ENCODE results near the gene WSB1.

The WSB1 gene

DNA sequence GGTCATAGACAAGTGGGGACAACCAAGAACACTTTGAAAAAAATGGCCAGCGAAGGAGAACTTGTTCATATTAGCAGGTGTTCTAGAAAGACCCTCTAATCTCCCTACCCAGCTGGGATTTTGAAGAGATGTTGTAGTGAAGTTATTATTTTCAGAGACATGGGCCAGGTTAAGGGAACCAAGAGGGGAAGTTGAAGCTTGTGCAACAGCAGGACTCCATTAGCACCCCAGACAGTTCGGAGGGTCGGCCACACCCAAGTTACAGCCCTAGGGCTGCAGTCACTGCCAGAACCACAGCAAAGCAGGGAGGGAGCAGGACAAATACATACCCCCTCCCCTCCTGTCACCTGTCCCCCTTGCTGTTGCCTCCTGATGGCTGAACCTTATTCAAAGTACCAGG lies 42.3 kb downstream of the WSB1 start:
- no peak for DNase-seq (ENCODE audit: low read depth in 2 of 3, low spot score in 2 of 3)

DNA sequence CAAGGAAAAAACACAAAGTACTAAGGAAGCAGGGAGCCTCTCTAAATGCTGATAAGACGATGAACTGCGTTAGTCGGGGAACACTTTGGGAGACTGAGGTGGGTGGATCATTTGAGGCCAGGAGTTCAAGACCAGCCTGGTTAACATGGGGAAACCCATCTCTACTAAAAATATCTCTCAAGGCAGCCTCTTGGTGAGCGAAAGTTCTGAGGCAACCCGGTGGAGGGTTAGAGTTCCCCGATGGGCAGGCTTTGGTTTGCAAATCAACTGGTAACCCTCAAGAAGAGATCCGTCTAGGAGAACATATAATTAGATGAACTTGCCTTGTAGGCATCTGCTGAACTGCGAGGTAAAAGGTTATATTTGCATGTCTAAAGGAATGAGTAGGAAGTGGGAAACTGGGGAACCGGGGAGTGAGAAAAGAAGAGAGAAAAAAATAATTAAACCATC lies 44.6 kb downstream of the WSB1 start:
- no peak for DNase-seq (ENCODE audit: low read depth in 2 of 3, low spot score in 2 of 3)

DNA sequence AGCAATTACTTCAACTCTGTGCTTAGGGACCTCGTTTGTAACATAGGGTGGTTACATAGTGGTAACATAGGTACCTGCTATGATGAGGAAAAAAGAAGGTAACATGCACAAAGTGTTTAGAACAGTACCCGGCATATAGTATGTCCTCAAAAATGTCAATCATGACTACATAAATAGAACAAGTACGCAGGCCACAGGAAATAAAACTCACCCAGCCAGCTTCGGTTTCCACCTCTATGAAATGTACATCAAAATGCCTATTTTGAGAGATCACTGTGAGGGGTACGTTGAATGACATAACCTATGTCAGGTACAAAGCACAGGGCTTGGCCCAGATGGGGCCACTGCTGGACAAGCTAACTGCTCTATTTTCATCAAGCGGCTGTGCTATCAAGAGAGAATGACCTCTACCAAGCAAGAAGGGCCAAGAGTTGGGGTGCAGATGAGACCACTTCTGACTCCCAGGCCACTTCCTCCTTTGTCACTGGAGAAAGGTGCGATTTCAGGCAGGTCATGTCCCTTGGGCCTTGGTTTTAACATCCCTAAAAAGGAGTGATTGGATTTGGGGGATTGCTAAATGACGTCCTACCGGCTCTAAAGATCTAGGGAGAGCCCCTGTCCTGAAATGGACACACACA lies 45.4 kb downstream of the WSB1 start:
- no peak for DNase-seq (ENCODE audit: low read depth in 2 of 3, low spot score in 2 of 3)

DNA sequence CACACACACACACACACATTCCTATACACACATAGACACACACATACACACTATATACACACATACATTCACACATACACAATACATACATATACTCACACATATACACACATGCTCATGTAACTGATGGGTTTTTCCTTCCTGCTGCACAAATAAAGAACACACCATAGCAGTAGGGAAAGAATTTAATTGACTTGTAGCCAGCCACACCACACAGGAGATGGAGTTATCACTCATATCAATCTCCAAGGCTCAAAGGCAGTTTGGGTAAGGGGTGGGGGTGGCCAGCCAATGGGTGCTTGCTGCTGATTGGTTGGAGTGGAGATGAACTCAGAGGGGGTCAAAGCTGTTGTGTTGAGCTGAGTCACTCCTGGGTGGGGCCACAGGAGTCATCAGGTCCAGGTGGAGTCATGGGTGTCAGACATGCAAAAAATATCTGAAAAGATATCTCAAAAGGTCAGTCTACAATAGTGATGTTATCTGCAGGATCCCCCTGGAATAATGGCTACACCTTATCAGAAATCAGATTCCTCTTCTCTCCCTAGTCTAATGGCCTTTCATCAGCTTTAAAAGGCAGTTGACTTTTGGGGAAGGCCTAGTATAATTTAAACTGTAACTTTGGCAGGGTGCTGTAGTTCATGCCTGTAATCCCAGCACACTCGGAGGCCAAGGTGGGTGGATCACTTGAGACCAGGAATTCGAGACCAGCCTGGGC lies 46.1 kb downstream of the WSB1 start:
- no peak for DNase-seq (ENCODE audit: low read depth in 2 of 3, low spot score in 2 of 3)

DNA sequence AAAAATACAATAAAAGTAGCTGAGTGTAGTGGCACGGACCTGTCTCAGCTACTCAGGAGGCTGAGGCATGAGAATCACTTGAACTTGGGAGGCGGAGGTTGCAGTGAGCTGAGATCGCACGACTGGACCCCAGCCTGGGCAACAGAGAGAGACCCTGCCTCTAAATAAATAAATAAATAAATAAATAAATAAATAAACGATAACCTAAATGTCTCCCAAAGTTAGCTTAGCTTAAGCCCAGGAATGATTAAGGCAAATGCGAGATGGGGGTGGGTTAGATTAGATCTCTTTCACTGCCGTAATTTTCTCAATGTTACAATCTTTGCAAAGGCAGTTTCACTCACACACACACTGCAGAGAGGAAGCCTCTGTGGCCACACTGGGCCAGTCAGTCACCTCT lies 46.7 kb downstream of the WSB1 start:
- DNase-seq (ENCODE audit: low read depth in 2 of 3, low spot score in 2 of 3): no peak

DNA sequence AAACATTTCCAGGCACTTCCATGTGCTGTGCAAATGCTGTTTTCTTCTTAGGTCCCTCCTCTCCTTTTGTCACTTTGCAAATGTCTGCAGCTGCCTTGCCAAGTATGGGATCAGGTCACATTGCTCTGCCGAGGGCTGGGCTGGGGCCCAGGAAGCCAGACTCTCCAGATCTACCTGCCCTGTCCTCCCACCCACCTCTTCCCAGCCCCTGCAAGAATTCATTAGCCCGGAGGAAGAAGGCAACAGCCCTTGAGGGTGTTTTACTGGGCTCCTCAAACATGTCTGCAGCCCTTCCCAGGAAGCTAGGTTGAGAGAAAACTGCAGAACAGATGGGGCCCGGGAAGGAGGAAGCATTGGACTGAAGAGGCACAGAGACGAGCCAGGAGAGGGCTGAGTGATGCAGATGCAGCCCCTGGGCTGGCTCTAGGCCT lies 47.1 kb downstream of the WSB1 start:
- no peak for DNase-seq (ENCODE audit: low read depth in 2 of 3, low spot score in 2 of 3)

DNA sequence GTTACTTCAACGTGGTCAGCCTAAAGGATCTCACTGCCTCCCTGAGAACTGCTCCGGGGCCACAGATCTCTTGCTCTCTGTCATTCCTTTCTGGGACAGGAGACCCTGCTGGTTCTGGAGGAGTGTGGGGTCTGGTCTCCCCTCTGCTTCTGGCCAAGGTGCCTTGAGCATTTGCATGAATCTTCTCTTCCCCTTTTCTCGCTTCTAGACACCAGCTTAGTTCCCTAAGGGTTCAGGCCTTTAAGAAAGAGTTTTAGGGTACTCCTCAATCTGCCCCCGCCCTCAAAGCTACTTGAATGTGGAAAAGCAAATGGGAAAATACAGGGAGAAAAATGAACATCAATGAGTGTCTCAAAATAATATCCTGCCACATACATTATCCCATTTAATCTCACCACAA lies 48.1 kb downstream of the WSB1 start:
- no peak for DNase-seq (ENCODE audit: low read depth in 2 of 3, low spot score in 2 of 3)

DNA sequence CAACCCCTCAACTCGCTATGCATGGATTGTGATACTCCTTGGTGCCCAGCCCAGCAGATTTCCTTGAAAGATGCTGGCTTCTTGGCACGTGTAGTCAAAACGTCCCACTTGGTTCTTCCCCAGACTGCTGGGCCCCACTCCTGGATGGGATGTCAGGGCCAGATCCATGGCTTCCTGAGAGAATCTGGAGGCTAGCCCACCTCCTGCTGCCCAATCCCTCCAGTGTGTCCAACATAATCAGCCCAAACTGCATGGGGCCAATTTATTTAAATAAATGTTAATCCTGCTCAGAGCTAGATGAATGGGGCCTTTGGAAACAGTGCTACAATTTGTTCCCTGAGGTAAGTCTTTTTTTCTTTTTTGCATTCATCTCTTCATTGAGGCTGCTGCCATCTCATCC lies 49.4 kb downstream of the WSB1 start:
- no peak for DNase-seq (ENCODE audit: low read depth in 2 of 3, low spot score in 2 of 3)

DNA sequence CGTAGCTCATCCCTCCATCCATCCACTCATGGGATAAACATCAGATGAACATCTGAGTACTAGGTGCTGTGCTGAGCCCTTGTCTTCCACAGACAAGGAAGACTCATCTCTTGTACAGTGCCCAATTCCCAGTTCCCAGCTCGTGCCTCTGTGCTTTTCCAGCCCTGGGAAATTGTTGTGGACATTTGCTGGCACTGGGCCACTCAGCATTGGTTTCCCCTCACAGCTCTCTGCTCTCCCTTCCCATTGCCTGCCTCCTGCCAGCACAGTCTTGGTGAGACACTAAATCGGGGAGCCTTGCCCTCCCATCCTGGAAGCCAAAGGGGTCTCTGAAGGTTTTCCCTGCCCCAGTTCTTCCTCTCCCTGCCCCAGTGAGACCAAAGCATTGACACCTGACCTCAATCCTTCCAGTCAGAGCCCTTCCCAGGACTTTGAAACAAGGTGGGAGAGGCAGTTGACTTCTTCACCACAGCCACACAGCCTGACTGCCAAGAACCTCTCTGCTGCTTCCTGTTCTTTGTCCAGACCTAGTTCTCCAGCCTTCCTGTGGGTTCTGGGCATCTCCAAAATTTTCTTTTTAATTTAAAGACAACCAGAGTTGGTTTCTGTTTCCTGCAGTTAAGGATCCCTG lies 50.2 kb downstream of the WSB1 start:
- no peak for DNase-seq (ENCODE audit: low read depth in 2 of 3, low spot score in 2 of 3)

DNA sequence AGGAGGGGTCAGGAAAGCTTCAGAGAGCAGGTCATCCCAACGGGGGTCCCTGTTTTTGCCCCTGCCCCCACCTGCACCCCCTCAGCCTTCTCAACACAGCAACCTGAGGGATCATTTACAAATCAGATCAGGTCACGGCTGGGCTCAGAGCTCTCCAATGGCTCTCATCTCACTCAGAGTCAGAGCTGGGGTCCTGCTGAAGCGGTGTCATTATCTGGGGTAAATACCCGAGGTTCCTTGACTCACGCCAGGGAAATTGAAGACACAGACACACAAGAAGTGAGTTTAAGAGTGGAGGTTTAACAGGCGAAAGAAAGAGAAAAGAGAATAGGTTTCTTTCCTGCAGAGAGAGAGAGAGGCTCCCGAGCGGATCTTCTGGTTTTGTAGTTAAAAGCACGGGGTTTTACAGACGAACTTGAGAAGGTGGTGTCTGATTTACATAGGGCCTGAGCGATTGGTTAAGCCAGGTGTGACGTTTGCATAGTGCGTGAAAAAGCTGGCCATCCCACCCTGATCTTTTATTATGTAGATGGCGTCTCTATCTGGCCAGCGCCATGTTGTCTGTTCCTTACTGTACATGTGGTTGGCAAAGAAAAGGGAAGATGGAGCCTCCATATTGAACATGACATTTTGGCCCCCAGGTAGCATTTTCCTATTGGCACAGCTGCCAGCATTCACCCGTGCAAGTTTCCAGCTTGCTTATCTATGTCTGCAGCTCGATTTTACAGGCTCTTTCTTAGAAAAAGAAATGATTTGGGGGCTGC lies 51.4 kb downstream of the WSB1 start:
- no peak for DNase-seq (ENCODE audit: low read depth in 2 of 3, low spot score in 2 of 3)

DNA sequence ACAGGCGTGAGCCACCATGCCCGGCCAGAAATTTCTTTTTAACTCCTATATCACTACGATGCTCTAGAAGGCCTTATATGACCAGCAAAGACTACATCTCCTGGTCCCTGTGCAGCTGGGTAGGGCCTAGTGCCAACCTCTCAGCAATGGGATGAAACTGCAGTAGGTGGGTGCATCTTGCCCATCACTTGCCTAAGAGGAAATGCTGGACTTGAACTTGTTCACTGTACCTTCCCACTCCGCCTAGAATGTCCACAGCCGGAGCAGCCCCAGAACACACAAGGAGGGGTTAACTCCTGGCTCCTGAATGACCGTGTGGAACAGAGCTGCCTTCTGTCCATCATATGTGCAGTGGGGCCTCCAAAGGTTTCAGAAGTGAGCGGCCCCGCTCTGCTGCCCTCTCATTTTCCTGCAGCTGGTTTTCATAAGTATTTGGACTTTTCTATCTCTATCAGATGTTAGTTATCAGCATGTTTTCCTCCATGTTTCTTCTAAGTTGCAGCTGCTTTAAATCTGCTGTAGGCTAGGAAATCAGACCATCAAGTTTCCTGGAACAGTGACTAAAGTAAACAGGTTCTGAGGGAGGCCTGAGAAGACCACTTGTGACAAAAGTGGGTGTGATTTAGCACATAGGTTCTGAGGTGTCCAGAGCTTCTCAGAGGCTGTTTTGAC lies 52.5 kb downstream of the WSB1 start:
- DNase-seq (ENCODE audit: low read depth in 2 of 3, low spot score in 2 of 3): no peak

DNA sequence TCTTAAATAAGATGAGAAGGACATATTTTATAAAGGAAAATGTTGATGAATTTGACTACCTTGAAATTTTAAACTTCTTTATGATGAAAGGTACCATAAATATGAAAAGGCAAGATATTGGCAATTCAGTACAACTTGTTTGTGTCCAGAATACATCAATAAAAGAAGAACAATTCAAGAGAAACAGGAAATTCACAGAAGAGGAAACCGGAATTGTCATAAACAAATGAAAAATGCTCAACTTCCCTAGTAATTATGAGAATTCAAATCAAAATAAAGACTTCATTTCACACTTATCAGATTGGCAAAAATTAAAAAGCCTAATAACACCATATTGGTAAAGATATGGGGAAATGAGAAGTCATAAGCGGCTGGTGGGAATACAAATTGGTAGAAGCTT lies 54.3 kb downstream of the WSB1 start:
- DNase-seq (ENCODE audit: low read depth in 2 of 3, low spot score in 2 of 3): no peak

DNA sequence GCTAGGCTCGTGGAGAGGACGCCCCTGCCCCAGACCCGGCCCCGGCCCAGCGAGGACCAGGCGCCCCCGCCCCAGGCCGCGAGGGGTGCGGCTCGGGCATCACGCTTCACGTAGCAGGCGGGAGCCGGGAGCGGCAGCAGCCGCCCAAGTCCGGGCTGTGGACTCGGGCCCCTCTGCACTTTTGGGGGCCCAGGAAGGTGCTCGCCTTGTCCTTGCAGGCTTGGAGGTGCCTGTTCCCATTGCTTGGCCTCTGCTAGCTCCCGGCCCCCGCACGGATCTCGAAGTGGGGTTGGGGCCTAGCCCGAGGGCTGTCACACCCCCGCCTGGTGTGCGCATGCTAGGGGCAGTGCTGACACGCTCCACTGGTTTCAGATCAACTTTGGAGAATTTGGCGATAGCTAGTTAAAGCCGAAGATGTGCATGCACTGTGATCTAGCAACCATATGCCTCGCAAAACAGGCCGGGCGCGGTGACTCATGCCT lies 55.7 kb downstream of the WSB1 start:
- no peak for DNase-seq (ENCODE audit: low read depth in 2 of 3, low spot score in 2 of 3)

DNA sequence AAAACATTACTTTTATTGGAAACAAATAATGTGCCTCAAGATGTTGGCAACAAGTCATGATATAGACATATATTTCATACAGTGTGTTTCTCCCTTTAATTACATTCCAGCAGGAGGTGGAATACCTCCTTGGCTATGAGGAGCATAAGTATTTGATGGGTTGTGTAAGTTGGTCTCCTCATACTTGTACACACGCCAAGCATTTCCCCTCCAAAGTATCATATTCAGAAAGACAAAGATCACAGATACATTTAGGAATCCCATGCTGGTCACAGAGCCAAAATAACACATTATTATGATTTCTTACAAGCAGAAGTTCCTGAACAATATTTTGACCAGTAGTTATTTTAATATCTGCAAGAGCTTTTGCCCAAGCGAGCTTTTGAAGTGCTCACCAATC lies 57.8 kb downstream of the WSB1 start:
- DNase-seq (ENCODE audit: low read depth in 2 of 3, low spot score in 2 of 3): no peak

DNA sequence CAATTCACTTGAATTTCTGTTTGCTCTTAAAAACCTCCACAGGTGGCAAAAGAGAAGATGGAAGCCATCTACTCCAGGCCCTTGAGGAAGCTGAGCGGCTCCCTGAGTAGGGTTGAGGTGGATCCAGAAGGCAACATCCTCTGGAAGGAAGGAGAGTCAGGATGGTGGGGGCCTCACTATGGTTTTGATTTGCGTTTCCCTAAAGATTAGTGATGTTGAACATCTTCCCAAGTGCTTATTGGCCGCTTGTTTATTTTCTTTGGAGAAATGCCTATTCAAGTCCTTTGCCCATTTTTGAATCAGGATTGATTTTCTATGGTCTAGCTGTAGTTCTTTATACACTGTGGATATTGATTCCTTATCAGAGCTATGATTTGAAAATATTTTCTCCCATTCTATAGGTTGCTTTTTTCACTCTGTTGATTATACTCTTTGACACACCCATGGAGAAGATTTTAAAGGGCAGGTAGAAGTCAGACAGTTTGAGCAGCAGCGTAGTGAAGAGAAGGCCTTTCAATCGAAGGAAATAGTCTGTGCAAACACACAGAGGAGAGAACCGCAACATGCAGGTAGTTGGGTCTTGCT lies 58.6 kb downstream of the WSB1 start:
- DNase-seq (ENCODE audit: low read depth in 2 of 3, low spot score in 2 of 3): no peak

DNA sequence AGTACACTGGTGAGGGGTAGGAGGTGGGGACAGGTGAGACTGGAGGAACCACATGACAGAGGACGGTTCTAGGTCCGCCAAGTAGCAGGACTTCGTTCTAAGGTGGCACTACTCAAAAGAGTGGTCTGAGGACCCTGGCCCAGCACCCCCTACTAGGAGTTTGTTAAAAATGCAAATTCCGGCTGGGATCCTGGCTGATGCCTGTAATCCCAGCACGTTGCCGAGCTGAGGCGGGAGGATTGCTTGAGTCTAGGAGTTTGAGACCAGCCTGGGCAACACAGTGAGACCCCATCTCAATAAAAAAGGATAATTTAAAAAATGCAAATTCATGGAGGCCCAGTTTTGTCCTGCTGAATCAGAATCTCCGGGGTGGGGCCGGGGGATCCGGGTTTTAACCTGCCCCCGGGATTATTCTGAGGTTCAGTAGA lies 59.1 kb downstream of the WSB1 start:
- no peak for DNase-seq (ENCODE audit: low read depth in 2 of 3, low spot score in 2 of 3)

DNA sequence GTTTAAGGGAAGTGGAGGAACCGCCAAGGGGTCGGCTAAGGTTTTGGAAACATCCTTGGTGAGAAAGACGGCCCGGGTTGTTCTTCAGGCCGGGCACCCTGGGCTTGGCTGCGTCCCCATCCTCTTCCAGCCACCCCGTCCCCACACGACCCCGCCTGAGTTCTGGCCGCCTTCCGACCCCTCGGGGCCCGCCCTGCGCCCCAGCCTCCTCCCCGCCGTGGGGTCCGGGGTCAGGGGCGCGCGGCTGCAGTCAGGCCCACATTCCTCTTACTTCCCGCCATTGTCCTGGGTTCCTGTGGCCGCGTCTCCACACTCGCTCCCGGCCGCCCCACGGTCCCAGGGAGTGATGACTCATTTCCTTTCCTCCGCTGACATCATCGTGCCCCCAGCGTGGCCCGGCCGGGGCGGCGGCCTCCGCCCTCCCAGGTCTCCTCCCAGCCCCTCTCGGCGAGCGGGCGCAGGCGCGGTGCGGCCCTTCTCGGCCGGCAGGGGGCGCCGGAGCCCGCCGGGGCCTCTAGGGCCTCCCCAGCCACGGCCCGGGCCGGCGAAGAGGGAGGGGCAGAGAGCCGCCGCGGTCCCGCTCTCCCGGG lies 59.6 kb downstream of the WSB1 start:
- DNase-seq (ENCODE audit: low read depth in 2 of 3, low spot score in 2 of 3): peak; percentile 60 to 84 (median 66)

DNA sequence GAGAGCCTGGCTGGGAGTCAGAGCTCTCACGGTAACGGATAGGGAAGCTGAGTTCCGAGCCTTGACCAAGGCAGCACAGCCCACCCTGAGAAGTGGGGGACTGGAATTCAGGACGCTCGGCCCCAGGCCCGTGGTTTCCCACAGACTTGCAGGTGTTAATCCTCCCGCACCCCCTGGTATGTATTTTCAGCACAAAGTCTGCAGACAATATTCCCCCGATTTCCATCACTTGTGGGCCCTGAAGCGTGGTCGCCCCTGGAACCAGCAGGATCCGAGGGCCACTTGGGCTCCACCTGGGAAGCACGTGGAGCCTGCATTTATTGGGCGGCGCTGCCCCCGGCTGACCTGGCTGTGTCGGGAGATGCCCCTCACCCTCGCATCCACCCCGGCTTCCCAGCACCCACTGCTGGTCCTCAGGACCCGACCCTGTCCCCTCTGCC lies 60.2 kb downstream of the WSB1 start:
- DNase-seq (ENCODE audit: low read depth in 2 of 3, low spot score in 2 of 3): no peak

DNA sequence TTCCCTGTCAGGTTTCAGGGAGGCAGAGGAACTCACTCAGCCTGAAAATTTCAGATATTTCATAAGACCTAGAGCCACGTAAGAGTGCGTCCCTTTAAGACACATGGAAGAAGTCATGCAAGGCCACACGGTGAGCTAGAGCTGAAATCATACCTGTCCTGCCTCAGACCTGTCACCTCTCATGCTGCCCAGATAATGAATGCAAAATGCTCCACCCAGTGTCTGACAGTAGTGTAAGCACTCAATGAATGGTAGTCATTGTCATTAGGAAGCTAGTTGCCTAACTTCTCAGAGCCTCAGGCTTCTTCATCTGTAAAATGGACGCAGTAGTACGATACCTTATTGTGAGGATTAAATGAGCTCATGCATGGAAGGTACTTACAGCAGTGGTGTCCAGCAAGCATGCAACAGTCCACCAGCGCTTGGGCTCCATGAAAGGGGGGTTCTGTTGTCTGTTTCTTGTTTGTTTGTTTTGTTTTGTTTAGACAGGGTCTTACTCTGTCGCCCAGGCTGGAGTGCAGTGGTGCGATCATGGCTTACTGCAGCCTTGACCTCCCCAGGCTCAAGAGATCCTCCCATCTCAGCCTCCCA lies 60.7 kb downstream of the WSB1 start:
- DNase-seq (ENCODE audit: low read depth in 2 of 3, low spot score in 2 of 3): no peak

DNA sequence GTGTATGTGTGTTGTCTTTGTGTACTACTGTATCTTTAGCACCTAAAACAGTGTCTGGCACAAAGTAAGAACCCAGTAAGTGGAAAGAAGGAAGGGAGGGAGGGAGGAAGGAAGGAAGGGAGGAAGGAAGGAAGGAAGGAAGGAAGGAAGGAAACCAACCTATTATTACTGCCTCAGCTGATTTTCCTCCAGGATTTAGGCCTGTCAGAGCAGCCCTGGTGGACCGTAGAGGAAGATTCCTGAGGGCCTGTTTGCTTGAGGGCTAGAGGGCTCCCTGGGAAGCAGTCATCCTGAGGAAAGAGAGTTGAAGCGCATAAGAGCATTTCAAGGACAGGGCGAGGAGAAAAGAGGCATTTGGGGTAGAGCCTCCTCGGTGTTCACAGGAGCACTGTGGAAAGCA lies 61.5 kb downstream of the WSB1 start:
- DNase-seq (ENCODE audit: low read depth in 2 of 3, low spot score in 2 of 3): no peak
